Measurements from ENCODE around the gene DYNC1H1.

GRCh38 chr14:101937926-101938767 lies 26.2 kb upstream of the DYNC1H1 start:
- no peak for TF ChIP-seq CTCF (IDR thresholded peaks at IDR 0.05; ENCODE audit: low read depth, low read length, poor library complexity, severe bottlenecking)
- no peak for TF ChIP-seq EZH2phosphoT487 (IDR thresholded peaks at IDR 0.05; ENCODE audit: borderline replicate concordance, low read length)
